ENCODE data around the gene EDRF1. TPM values are rescaled to one million over a fixed set of nuclear protein-coding genes. Genes with fewer than 3 reads are reported as not detected.
"Not testable (repeated sequence)": the region's sequence is repeated elsewhere in the genome, so short reads cannot be mapped to it uniquely, and the experiment has no call there.

The EDRF1 gene
- total and polyA plus RNA-seq, 2 donors (not counting 1 experiment from before 2014, with no cell fraction given): 26.1 to 63.0 TPM

DNA sequence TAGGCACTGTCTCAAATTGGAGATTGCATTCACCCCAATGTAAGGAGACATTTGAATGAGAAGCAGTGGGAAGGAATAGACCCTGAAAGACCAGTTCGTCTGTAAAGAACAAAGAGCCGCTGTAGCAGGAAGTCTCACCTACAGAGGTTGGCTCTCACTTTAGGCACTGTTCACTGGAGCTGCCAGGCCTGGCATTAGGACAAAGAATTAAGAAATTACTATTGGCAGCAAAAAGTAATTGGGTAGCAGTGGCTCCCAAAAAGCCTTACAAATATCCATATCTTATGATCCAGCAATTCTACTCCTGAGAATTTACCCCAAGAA, 26.0 kb upstream of the EDRF1 start:
- Mint-ChIP-seq H3K27ac (no peak overlapping the region), H3K9me3 (ENCODE audit: insufficient read depth) (no peaks in the 10 kb centered on the region), H3K4me1 (no peaks in the 10 kb centered on the region), H3K27me3 (peaks cover 16% of the 10 kb centered on the region), H3K4me3 (no peak overlapping the region)
- no peak overlapping the region for H3K9ac ChIP-seq (ENCODE audit: low read length)
- intact Hi-C loops (cut with micrococcal nuclease): no loop called here
- H3K4me1 ChIP-seq (ENCODE audit: control insufficient read depth in 2 of 2, insufficient read depth in 2 of 2, low read length in 2 of 2): no peaks in the 10 kb centered on the region
- no peaks in the 10 kb centered on the region for H3K27me3 ChIP-seq (replicated peaks in 1 of 4; ENCODE audit: control extremely low read depth in 1 of 4, control insufficient read depth in 3 of 4, insufficient read depth in 4 of 4, low read length in 3 of 4)
- ATAC-seq (ENCODE audit: low read depth) (no peak), DNase-seq (no peak)
- ChIA-PET POLR2A (no interaction called here), CTCF (no interaction called here)
- H3K9me3 ChIP-seq (ENCODE audit: control extremely low read depth in 1 of 3, control insufficient read depth in 2 of 3, insufficient read depth in 1 of 3, low read length in 2 of 3): no peaks in the 10 kb centered on the region
- 100% methylated on average over 2 of the region's 2 CpGs for WGBS (ENCODE audit: insufficient coverage)
- H3K36me3 ChIP-seq (replicated peaks in 1 of 2; ENCODE audit: control extremely low read depth in 1 of 2, control insufficient read depth in 1 of 2, extremely low read depth in 1 of 2, insufficient read depth in 2 of 2, low read length in 1 of 2): no peaks in the 10 kb centered on the region
- no peaks in the 10 kb centered on the region for H3K79me2 ChIP-seq (ENCODE audit: control insufficient read depth, insufficient read depth, low read length)
- TF ChIP-seq, protein P1, sequence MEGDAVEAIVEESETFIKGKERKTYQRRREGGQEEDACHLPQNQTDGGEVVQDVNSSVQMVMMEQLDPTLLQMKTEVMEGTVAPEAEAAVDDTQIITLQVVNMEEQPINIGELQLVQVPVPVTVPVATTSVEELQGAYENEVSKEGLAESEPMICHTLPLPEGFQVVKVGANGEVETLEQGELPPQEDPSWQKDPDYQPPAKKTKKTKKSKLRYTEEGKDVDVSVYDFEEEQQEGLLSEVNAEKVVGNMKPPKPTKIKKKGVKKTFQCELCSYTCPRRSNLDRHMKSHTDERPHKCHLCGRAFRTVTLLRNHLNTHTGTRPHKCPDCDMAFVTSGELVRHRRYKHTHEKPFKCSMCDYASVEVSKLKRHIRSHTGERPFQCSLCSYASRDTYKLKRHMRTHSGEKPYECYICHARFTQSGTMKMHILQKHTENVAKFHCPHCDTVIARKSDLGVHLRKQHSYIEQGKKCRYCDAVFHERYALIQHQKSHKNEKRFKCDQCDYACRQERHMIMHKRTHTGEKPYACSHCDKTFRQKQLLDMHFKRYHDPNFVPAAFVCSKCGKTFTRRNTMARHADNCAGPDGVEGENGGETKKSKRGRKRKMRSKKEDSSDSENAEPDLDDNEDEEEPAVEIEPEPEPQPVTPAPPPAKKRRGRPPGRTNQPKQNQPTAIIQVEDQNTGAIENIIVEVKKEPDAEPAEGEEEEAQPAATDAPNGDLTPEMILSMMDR (IDR thresholded peaks at IDR 0.05): no peak
- no peak for TF ChIP-seq EZH2 (IDR thresholded peaks at IDR 0.05; ENCODE audit: borderline replicate concordance, insufficient read depth, low read depth, low read length, poor library complexity, severe bottlenecking)
- no peaks in the 10 kb centered on the region for H4K20me1 ChIP-seq (ENCODE audit: control insufficient read depth, insufficient read depth, low read length, poor library complexity, severe bottlenecking)
- H3K4me2 ChIP-seq (replicated peaks; ENCODE audit: low read depth, low read length, poor library complexity, severe bottlenecking): no peak overlapping the region
- H2AFZ ChIP-seq (ENCODE audit: insufficient read depth, low read depth, low read length, poor library complexity, severe bottlenecking): no peak overlapping the region
- no peak overlapping the region for H3K27ac ChIP-seq (ENCODE audit: low read length in 2 of 2)
- no peak overlapping the region for H3K4me3 ChIP-seq (ENCODE audit: control extremely low read depth in 1 of 5, extremely low read depth in 1 of 5, insufficient read depth in 1 of 5, low read depth in 2 of 5, low read length in 4 of 5)

DNA sequence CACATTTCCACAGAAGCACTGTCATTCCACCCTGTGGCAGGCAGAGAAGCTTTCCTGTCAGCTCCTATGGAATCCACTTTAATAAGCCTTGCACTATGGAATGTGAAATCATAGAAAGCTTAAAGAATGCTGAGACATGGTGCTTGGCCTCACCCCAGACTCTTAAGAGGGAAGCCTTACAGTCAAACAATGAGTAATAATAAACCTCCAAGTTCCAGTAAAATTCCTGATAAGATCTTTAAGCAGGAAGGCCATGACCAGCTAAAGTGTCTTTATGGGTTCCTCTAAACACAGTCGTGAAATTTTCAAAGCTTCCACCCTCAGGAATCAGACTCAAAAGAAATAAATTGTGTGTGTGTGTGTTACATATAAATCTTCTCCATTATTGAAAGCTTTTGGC, 24.6 kb upstream of the EDRF1 start:
- no peak overlapping the region for H3K4me3 Mint-ChIP-seq
- Histone ChIP-seq H3K4me1 (ENCODE audit: control insufficient read depth in 2 of 2, insufficient read depth in 2 of 2, low read length in 2 of 2) (no peaks in the 10 kb centered on the region), H4K20me1 (ENCODE audit: control insufficient read depth, insufficient read depth, low read length, poor library complexity, severe bottlenecking) (no peaks in the 10 kb centered on the region), H3K79me2 (ENCODE audit: control insufficient read depth, insufficient read depth, low read length) (no peaks in the 10 kb centered on the region), H3K36me3 (replicated peaks in 1 of 2; ENCODE audit: control extremely low read depth in 1 of 2, control insufficient read depth in 1 of 2, extremely low read depth in 1 of 2, insufficient read depth in 2 of 2, low read length in 1 of 2) (no peaks in the 10 kb centered on the region), H3K27ac (ENCODE audit: low read length in 2 of 2) (no peak overlapping the region), H3K9me3 (ENCODE audit: control extremely low read depth in 1 of 3, control insufficient read depth in 2 of 3, insufficient read depth in 1 of 3, low read length in 2 of 3) (no peaks in the 10 kb centered on the region), H3K9ac (ENCODE audit: low read length) (no peak overlapping the region), H3K4me3 (ENCODE audit: control extremely low read depth in 1 of 5, extremely low read depth in 1 of 5, insufficient read depth in 1 of 5, low read depth in 2 of 5, low read length in 4 of 5) (no peak overlapping the region), H3K27me3 (replicated peaks in 1 of 4; ENCODE audit: control extremely low read depth in 1 of 4, control insufficient read depth in 3 of 4, insufficient read depth in 4 of 4, low read length in 3 of 4) (no peaks in the 10 kb centered on the region), H3K4me2 (replicated peaks; ENCODE audit: low read depth, low read length, poor library complexity, severe bottlenecking) (no peak overlapping the region), H2AFZ (ENCODE audit: insufficient read depth, low read depth, low read length, poor library complexity, severe bottlenecking) (no peak overlapping the region)
- no peaks in the 10 kb centered on the region for H3K4me1 Mint-ChIP-seq
- ChIA-PET POLR2A (no interaction called here), CTCF (no interaction called here)
- H3K9me3 Mint-ChIP-seq (ENCODE audit: insufficient read depth): no peaks in the 10 kb centered on the region
- no peak for TF ChIP-seq EZH2 (IDR thresholded peaks at IDR 0.05; ENCODE audit: borderline replicate concordance, insufficient read depth, low read depth, low read length, poor library complexity, severe bottlenecking)
- TF ChIP-seq, protein P1 (IDR thresholded peaks at IDR 0.05): no peak
- WGBS (ENCODE audit: insufficient coverage): no CpG with 5 or more reads among the region's 1 CpG
- intact Hi-C loops (cut with micrococcal nuclease): no loop called here
- no peak for ATAC-seq (ENCODE audit: low read depth)
- DNase-seq: no peak
- H3K27ac Mint-ChIP-seq: no peak overlapping the region
- H3K27me3 Mint-ChIP-seq: peaks cover 12% of the 10 kb centered on the region

DNA sequence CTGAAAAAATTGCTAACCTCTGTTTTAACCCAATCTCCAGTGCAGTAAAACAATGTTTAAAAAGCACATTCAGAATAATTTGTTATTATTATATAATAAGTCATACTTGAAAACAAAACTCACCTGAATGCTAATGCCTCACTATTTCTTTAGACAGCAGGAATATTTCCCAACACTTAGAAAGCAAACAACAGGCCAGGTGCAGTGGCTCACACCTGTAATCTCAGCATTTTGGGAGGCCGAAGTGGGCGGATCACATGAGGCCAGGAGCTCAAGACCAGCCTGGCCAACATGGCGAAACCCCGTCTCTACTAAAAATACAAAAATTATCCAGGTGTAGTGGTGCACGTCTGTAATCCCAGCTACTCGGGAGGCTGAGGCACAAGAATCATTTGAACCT, 22.6 kb upstream of the EDRF1 start:
- H3K36me3 ChIP-seq (replicated peaks in 1 of 2; ENCODE audit: control extremely low read depth in 1 of 2, control insufficient read depth in 1 of 2, extremely low read depth in 1 of 2, insufficient read depth in 2 of 2, low read length in 1 of 2); H3K9me3 ChIP-seq (ENCODE audit: control extremely low read depth in 1 of 3, control insufficient read depth in 2 of 3, insufficient read depth in 1 of 3, low read length in 2 of 3); intact Hi-C loops (cut with micrococcal nuclease); H3K4me2 ChIP-seq (replicated peaks; ENCODE audit: low read depth, low read length, poor library complexity, severe bottlenecking); ATAC-seq (ENCODE audit: low read depth); H3K27me3 Mint-ChIP-seq; H3K4me1 Mint-ChIP-seq; H3K27ac Mint-ChIP-seq; H3K4me3 ChIP-seq (ENCODE audit: control extremely low read depth in 1 of 5, extremely low read depth in 1 of 5, insufficient read depth in 1 of 5, low read depth in 2 of 5, low read length in 4 of 5); H3K4me3 Mint-ChIP-seq; H3K9me3 Mint-ChIP-seq (ENCODE audit: insufficient read depth); DNase-seq; H3K27ac ChIP-seq (ENCODE audit: low read length in 2 of 2); H3K79me2 ChIP-seq (ENCODE audit: control insufficient read depth, insufficient read depth, low read length); POLR2A ChIA-PET; CTCF ChIA-PET; H4K20me1 ChIP-seq (ENCODE audit: control insufficient read depth, insufficient read depth, low read length, poor library complexity, severe bottlenecking); H3K4me1 ChIP-seq (ENCODE audit: control insufficient read depth in 2 of 2, insufficient read depth in 2 of 2, low read length in 2 of 2); H2AFZ ChIP-seq (ENCODE audit: insufficient read depth, low read depth, low read length, poor library complexity, severe bottlenecking); H3K9ac ChIP-seq (ENCODE audit: low read length); H3K27me3 ChIP-seq (replicated peaks in 1 of 4; ENCODE audit: control extremely low read depth in 1 of 4, control insufficient read depth in 3 of 4, insufficient read depth in 4 of 4, low read length in 3 of 4): not testable (repeated sequence)
- WGBS (ENCODE audit: insufficient coverage): 94% methylated on average over 6 of the region's 6 CpGs

Measured in B cell (primary cell).